ENCODE measurements around the gene TNS4.

TNS4 gene

DNA sequence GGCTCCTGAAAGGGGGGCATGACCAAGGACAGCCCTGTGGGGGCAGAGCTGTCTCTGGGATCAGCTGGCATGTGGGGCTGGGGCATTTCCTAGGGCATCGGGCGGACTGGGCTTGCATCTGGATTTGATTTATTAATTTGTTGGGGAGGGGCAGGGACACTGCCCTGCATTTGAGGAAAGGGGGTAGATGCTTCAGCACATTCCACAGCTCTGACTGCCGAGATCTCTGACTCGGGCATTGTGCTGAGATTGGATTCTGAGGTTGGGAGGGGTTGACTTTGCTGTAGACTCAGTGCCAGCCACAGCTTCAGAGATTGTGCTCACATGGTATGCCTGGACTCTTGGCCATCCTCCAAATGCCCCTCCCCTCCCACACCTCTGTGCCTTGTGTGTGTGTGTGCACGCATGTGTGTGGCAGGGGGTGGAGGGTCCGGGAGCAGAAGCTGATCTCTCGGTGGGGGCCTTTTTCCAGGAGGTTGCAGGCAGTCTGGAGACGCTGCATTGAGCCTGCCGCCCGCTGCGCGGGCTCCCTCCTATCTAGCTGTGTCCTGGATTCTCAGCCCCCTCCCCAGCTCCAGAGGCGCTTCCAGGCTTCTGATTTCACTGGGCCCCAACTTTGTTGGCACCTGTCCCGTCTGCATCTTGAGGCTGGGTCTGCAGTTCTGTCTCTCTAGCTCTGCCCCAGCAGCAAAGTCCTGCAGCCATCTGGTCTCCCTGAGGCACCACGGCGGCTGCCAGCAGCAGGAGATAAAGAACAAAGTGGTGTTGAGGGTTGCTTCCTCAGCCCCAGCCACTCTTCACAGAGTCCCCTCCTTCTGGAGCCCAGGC, 43.2 kb downstream of the TNS4 start:
- no peak for DNase-seq (ENCODE audit: low read depth)

- no peak for DNase-seq (ENCODE audit: low read depth)
Measured at GRCh38 chr17:40457369-40457768, 44.1 kb downstream of the TNS4 start.

- no peak for DNase-seq (ENCODE audit: low read depth)
Measured at GRCh38 chr17:40456396-40456951, 44.9 kb downstream of the TNS4 start.

DNA sequence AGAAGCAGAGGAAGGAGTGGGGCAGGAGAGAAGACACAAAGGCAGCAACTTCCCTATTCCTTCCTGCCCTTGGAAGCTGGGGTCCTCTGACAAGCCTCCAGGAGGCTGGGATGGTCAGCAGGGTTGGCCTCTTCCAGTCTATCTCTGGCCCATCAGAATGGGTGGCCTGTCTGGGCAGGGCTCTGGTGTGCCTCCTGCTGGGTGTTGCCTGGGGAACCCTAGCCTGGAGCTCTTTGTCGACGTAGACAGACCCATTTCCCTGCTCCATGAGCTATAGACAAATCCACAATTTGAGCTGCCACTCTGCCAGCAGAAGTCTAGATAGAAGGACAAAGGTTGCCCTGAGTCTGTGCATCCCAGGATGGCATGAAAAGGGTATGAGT, 46.8 kb downstream of the TNS4 start:
- DNase-seq (ENCODE audit: low read depth): no peak

DNA sequence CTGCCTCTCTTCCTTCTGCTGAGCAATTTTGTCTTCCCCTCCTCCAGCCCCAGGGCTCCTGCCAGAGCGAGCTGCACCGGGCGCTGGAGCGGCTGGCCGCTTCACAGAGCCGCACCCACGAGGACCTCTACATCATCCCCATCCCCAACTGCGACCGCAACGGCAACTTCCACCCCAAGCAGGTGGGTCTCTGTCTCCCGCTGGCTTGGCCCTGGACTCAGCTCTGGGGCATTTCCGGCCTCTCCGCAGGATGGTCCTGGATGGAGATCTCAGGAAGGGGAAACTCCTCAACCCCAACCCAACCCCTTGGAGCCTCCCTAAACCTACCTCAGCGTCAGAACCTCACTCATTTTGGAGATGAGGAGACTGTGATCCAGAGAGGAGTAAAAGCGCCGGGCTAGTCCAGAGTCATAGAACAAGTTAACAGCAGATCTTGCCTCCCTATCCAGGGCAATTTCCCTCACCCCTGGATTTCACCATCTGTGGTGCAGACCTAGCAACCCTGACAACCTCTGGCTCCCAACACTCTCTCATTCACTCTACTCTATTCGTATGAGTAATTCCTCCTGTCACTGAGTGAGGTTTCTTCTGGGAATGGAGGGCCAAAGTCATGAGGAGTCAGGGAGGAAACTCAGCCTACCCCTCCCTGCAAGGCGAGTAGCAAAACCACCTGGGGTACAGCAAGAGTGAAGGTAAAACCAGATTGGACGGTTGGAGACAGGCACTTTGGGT, 47.4 kb downstream of the TNS4 start:
- DNase-seq (ENCODE audit: low read depth): no peak

DNA sequence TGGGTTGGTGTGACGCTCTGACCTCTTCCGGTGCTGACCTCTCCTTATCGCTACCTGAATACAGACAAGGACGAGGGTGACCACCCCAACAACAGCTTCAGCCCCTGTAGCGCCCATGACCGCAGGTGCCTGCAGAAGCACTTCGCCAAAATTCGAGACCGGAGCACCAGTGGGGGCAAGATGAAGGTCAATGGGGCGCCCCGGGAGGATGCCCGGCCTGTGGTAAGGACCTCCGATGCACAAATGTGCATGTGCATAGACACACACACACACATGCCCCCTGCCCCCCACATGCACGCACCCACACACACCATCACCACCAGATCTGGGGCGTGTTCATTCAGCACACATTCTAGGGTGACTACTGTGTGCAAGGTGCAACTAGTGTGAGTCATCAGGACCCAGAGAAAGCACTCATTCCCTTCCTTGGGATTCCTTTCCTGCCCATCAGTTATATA, 48.5 kb downstream of the TNS4 start:
- no peak for DNase-seq (ENCODE audit: low read depth)

- no peak for DNase-seq (ENCODE audit: low read depth)
Measured at GRCh38 chr17:40452216-40452787, 49.1 kb downstream of the TNS4 start.

- no peak for DNase-seq (ENCODE audit: low read depth)
Measured at GRCh38 chr17:40451420-40451819, 50.0 kb downstream of the TNS4 start.

- no peak for DNase-seq (ENCODE audit: low read depth)
Measured at GRCh38 chr17:40450175-40450574, 51.2 kb downstream of the TNS4 start.

DNA sequence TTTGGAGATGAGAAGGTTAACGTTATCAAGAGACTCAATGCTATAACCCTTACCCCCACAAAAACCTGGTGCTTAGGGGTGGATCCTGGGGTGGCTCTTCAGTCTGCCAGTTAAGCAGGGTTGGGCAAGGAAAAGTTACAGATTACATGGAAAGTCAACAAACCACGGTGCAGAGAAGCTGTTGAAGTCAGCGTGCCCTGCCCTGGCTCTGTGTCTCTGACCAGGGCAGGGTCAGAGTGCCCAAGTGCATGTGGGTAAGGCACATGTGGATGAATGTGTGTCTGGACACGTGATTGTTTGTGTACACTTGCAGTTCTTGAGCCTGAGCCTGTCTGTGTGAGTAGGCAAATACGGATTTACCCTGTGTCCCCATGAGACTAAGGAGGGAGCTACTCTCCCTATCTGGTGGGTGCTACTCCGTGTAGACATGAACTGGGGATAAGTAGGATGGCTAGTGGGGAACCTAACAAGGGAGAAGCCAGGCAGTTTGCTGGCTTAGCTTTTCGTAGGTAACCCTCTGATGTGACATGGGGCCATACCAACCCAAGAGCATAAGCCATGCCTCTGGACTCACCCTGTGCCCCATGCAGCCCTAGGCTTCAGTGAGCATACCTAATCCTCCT, 52.7 kb downstream of the TNS4 start:
- DNase-seq (ENCODE audit: low read depth): no peak

DNA sequence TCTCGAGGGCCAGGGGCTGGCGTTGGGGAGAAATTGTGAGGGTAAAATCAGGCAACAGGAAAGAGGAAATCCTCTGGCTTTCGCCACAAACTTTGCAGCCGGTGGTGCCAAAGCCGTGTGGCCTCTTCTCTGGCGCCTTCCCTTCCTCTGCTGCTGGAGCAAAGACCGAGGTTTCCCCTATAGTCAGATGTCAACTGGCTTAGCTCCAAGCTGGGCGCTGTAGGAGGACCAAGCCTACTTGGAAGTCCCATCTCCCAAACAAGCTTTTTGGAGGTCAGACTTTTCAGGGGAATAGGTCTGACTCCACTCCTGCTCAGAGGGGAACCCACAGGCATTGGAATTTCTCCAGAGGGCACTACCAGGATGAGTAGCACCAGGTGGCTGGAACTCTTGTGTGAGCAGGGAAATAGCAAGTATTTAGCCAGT, 53.2 kb downstream of the TNS4 start:
- DNase-seq (ENCODE audit: low read depth): no peak

- DNase-seq (ENCODE audit: low read depth): no peak
Measured at GRCh38 chr17:40447806-40448205, 53.6 kb downstream of the TNS4 start.

- DNase-seq (ENCODE audit: low read depth): no peak
Measured at GRCh38 chr17:40447148-40447644, 54.2 kb downstream of the TNS4 start.

GRCh38 chr17:40445751-40446468, 55.5 kb downstream of the TNS4 start:
- DNase-seq (ENCODE audit: low read depth): no peak

DNA sequence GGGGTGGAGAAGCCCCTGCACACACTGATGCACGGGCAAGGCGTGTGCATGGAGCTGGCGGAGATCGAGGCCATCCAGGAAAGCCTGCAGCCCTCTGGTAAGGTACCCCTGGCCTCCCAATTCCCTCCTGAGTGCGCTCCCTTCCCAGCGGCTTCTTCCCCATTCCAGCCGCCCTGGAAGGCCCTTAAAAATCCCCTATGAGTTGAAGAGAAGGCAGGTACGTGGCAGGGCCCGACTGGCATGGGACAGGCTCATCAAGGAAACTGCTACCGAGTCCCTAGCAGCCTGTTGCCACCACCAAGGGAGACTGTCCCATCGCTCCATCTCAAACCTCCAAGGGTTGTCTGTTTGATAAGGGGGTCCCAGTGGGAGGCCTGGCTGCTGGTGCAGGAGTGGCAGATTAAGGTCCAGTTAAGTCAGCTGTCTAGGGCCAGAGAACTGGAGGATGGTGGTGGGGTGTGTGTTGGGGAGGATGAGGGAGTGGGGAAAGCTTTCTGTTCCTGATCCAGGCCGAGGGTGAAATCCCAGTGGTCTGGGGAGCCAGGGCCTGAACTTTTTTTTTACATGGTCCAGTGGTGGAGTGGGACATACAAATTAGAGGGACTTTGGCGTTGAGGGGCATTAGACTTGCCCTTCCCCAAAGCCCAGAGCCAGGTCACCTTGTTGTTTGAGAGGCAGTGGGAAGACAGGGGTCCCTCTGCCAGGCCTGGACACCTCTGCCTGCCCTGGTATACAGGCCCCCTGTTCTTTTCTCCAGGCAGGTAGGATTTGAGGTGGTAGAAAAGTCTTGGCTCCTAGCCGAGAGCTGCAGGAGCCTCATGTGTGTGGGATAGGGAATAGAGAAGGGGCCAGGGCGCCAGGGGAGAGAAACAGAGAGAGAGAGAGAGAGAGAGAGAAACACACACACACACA, 57.2 kb downstream of the TNS4 start:
- no peak for DNase-seq (ENCODE audit: low read depth)

DNA sequence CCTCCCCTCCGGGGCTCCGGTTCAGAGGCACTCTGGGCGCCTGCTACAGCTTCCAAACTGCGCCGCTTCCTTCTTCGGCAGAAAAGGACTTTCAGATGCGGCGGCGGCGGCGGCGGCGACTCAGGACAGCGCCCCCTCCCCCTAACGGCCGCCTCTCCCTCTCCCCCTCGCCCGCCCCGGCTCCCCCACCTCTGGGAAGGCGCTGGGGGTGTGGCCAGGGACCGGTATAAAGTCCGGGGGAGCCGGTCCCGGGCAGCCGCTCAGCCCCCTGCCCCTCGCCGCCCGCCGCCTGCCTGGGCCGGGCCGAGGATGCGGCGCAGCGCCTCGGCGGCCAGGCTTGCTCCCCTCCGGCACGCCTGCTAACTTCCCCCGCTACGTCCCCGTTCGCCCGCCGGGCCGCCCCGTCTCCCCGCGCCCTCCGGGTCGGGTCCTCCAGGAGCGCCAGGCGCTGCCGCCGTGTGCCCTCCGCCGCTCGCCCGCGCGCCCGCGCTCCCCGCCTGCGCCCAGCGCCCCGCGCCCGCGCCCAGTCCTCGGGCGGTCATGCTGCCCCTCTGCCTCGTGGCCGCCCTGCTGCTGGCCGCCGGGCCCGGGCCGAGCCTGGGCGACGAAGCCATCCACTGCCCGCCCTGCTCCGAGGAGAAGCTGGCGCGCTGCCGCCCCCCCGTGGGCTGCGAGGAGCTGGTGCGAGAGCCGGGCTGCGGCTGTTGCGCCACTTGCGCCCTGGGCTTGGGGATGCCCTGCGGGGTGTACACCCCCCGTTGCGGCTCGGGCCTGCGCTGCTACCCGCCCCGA, 58.0 kb downstream of the TNS4 start, which contains the start of gene IGFBP4:
IGFBP4 (plus strand) TSS at position 255 of the 792 bp plus-strand sequence; CDS start at position 541, 286 bp downstream.
- DNase-seq (ENCODE audit: low read depth): no peak

- no peak for DNase-seq (ENCODE audit: low read depth)
Measured at GRCh38 chr17:40442392-40443195, 58.8 kb downstream of the TNS4 start.

DNA sequence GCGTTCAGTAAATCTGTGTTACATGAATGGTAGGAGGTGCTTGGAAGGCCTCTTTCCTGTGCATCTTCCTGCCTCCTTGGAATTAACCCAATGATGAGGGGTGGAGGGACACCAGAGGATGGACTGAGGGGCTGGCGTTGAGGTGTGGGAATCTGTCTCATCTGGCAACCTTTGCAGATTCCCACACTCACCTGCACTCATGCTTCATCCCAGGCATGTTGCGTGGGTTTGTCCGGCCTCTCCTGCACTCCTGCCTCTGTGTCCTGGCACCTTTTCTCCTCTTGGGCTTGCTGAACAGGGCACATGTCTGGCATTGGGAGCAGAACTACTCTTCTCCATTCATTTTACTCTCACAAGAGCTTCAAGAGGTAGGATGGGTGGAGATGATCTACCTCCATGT, 61.3 kb downstream of the TNS4 start:
- DNase-seq (ENCODE audit: low read depth): no peak

Measured in HS-5 (cell line).